T follicular helper cell (primary cell): ENCODE measurements around the gene GTPBP4.
"Not testable (repeated sequence)": the region's sequence is repeated elsewhere in the genome, so short reads cannot be mapped to it uniquely, and the experiment has no call there.

ENCODE experiments used
- DNase-seq: peaks from one replicate; pipeline ENCODE4 v3.0.0-alpha.2; 2020; ENCODE audit warnings: low read depth

Gene GTPBP4

DNA sequence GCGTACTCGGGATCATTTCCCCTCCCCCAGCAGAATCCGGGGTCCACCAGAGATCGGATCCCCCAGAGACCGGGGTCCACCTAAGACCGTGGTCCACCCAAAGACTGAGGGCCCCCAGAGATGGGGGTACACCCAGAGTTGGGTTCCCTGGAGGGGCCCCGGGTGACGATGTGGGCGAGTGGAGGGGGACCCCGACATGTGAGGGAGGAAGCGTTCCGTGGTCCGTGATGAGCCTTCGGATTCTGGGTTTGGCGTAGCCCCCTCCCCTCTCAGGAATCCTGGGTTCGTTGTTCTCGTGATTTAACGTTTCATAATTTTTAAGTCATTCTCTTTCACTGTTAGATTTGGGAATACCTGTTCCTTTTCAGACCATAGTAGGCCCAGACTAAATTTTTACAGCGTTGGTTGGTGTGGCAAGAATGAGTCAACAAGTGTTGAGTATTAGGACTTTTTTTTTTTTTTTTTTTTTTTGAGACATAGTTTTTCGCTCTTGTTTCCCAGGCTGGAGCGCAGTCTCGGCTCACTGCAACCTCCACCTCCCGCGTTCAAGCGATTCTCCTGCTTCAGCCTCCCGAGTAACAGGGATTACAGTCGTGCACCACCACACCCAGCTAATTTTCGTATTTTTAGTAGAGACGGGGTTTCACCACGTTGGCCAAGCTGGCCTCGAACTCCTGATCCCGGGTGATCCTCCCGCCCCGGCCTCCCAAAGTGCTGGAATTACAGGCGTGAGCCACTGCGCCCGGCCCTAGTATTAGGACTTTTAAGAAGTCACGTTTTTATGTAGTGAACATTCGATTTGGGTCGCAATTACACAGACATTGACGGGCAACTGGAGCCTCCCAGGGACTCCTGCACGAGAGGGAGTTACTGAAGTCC, 672 bp downstream of the GTPBP4 start:
- no peak for DNase-seq

DNA sequence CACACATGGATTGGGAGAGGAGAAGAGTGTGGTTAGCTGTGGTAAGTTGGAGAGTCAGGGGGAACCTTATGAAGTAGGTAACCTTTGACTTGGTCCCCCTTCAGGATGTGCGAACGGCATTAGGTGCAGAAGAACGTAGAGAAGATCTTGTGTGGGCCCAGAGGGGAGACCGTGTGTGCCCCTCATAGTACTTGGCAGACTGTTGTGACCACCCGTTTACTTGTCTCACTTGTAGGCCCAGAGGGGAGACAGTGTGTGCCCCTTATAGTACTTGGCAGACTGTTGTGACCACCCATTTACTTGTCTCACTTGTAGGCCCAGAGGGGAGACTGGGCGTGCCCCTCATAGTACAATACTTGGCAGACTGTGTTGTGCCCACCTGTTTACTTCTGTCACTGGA, 2.6 kb downstream of the GTPBP4 start:
- DNase-seq: no peak

DNA sequence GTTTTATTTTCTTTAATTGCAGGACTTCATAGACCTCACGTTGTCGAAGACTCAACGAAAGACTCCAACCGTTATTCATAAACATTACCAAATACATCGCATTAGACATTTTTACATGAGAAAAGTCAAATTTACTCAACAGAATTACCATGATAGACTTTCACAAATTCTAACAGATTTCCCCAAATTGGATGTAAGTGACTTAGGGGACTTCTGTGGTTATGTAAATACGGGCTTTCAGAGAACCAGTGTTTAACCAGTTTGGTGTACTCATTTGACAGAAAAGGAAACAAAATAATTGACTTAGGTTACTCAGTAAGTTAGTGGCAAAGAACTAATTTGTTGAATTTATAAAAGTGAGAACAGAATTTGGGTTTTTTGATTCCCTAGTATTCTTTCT, 4.2 kb downstream of the GTPBP4 start:
- no peak for DNase-seq

DNA sequence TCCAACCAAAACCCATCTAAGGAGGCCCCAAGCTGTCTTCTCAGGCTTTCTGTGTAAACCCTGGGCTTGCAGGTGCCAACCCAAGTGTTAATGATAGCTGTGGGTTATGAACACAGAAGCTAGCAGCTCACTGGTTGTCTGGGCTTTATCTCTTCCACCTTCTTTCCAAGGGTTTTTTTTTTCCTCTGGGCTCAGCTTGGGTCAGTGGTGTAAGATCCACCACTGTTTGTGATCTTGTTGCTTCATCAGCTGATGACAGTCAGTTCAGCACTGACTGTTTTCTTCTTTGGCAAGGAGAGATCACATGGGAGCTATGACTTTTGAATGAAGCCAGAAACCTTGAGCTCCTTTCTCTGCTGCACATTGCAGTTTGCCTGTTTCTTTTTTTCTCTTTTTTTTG, 4.6 kb downstream of the GTPBP4 start:
- DNase-seq: no peak

DNA sequence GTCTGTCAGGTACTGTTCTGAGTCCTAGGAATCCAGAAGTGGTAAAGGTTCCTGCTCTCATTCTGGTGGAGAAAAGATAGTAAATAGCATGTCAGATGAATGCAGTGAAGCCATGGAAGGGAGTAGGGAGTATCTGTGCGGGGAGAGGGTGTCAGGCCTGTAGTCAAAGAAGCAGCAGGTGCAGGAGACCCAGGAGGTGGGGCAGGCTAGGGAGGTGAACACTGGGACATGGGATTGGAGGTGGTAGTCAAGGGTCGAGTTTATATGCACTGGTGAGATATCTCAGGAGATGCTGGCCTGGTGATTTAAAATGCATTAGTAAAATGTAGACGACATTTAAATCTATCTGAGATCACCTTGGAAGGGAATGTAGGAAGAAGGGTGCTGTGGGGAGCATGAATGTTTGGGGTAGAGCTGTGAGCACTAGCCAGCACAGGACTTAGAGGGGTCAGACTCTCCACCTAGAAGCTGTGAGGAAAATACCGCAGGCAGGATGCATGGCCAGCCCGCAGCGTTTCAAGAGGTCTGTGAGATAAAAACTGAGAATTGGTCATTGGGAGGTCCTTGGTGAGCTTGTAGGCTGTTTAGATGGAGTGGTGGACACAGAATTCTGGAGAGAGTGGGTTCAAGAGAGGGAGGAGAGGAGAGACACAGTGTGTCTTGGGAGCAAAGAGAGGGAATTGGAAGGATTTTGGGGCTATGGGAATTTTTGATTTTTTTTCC, 6.8 kb downstream of the GTPBP4 start:
- no peak for DNase-seq

DNA sequence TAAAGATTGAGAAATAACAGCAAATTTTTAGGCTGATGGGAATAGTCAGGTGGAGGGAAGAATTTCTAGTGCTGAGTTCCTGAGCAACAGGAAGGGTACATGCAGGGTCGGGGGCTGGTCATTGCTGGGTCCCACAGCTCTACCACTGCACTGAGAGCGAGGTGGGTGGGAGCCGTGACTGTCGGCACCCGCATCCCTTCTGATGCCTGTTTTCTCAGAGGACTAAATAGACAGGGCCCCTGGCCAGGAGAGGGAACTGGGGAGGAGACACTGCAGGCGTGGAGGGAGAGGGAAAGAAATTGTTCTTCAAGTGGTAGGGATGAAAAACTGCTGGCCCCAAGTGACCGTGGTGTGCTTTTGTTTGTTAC, 7.3 kb downstream of the GTPBP4 start:
- no peak for DNase-seq

DNA sequence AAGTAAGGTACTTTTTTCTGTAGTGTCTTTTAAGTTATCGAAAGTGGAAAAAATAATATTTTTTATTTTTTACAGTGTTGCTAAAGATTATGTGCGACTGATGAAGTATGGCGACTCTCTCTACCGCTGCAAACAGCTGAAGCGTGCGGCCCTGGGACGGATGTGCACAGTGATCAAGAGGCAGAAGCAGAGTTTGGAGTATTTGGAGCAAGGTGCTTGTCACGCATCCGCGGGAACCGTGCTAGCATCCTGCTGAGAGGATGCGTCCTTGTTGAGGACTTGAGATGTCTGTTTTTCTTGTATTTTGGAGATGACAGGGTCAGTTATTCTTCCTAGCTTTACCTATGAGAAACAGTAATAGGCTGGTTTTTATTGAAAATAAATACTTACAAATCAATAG, 7.8 kb downstream of the GTPBP4 start:
- no peak for DNase-seq

DNA sequence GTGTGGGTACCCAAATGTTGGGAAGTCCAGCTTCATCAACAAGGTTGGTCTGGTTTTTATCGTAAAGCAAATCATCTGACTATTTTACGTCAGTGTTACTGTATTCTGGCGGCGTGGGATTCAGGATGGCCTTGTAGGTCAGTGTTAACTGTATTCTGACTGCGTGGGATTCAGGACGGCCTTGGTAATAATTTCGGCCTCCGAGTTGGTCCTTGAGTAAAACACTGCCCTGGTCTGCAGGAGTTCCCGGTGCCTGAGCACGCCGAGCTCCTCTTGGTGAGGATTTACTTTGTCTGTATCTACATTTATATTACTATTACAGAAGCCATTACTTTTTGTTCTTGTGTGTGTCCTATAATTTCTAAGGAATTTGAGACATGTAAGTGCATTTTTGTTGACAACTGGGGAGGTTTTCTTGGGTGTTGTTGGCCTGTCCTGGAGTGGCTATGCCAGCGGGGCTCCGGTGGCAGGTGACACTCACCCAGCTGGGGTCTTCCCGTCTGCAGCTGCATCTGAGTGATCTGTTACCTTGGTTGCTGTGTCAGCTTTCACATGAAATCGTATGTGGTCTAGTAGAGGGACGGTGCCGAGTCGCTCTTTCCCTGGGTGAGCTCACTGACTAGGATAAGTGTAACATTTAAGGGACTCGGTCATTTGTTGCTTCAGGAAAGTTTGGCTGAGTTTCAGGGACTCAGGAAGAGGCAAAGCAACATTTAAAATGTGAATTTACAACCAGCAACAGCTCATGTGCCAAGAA, 9.2 kb downstream of the GTPBP4 start:
- DNase-seq: no peak

DNA sequence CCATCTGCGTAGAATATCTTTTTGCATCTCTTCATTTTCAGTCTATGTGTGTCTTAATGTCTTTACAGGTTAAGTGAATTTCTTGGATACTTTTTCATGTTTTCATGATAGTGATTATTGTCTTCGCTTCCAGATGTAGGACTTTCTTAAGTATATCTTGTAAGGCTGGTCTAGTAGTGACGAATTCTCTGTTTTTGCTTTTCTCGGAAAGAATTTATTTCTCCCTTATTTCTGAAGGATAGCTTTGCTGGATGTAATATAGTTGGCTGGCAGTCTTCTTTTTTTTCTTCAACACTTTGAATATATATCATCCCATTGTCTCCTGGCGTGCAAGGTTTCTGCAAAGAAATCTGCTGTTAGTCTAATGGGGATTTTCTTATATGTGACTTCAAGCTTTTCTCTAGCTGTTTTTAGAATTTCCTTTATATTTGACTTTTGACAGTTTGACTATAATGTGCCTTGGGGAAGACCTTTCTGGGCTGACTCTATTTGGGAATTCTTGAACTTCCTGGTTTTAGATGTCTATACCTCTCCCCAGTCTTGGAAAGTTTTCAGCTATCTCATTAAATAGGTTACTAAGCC, 14.3 kb downstream of the GTPBP4 start:
- no peak for DNase-seq

DNA sequence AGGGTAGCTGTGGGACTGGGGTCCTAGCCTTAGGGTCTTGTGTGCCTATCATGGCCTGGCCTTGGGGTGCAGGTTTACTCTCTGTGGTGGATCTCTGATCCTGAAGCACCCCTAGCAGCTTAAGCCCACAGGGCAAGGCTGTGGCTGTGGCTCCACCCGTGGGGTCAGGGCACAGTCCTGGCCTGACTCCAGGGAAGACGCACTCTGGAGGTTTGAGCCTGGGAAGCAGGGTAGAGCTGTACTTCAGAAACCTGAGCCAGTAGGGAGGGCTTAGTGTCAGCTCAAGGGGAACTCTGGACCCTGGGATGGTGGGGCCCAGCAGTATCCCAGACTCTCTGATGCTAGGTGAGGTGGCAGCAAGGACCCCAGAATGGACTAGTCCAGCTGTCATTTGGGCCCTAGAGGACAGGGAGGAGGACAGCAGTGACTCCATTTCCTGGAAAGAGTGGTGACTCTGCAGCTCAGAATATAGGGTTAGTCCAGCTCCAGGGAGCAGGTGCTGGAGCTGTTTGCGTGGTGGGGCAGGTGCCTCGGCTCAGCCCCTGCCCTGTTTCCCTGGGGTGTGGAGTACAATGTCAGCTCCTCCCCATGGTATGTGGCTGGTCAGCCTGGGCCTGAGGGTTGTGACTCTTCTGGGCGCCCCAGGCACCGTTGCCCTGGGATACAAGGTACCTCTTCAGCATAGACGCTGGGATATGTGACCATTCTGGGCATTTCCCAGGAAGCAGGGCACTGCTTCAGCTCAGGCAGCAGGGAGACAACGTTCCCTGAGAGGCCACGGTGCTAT, 15.8 kb downstream of the GTPBP4 start:
- DNase-seq: no peak

DNA sequence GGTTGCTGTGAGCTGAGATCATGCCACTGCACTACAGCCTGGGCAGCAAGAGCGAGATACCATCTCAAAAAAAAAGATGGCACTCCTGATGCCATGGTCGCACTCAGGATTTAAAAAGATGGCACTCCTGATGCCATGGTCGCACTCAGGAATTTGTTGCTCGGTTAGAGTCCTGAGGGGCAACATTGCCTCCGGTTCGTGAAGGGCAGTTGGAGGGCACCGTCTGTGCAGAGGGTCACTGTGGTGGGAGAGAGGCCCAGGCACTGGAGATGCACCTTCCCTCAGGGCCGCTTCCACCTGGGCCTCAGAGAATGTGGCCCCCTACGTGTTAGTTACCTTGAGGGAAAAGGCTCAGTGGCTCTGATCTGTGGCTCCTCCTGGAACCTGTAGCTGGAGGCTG, 18.3 kb downstream of the GTPBP4 start:
- no peak for DNase-seq

DNA sequence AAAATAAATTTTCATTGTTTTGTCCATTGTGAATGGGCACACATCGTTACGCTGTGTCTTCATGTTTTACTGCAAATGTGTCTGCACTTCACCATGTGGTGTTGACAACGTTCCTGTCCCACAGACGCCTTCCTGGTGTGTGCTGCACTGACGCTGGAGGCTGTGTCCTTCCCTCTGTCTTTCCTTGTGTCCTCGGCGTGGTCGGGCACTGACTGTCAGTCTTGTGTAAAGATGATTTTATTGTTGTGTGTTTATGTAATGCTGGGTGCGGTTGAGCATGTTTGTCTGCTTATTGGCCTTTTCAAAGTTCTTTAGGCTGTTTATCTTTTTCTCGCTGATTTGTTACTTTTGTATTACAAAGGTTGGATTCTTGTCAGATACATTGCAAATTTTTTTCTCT, 19.3 kb downstream of the GTPBP4 start:
- no peak for DNase-seq

DNA sequence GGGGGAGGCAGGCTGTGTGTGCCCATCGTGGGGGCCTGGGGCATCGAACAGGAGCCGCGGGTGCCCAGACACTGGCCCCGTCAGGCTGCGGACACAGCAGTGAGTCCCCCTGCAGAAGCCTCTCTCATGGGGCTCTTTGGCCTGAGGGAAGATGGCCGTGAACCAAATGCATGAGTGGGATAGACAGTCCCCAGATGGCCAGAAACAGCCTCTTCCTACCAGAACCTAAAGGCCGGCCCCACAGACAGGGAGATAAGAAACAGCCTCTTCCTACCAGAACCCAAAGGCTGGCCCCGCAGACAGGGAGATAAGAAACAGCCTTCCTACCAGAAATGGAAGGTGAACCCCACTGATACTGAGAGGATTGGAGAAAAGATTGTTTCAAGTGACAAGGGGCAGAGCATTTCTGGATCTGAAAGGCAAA, 20.8 kb downstream of the GTPBP4 start:
- DNase-seq: no peak

DNA sequence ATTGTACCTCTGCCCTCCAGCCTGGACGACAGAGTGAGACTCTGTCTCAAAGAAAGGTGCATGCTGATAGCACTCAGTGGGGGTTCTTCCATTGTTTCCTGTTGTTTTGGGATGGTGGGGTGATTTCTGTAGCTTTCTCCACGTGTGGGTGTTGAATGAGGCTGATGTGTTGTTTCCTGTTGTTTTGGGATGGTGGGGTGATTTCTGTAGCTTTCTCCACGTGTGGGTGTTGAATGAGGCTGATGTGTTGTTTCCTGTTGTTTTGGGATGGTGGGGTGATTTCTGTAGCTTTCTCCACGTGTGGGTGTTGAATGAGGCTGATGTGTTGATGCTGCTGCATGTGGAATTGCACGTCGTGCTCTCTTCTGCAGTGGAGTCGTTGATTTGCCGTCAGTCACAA, 21.7 kb downstream of the GTPBP4 start:
- DNase-seq: not testable (repeated sequence)

DNA sequence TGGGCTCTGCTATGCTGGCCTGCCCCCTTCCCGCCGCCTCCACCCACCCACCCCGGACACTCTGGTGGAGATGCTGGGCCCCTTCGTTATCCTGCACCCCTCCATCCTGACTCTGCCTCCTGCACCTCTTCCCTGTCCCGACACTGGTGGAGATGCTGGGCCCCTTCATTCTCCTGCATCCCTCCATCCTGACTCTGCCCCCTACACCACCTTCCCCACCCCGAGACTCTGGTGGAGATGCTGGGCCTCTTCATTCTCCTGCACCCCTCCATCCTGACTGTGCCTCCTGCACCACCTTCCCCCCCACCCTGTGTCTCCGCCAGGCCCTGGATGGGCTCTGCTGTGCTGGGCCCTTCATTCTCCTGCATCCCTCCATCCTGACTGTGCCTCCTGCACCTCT, 22.5 kb downstream of the GTPBP4 start:
- no peak for DNase-seq

DNA sequence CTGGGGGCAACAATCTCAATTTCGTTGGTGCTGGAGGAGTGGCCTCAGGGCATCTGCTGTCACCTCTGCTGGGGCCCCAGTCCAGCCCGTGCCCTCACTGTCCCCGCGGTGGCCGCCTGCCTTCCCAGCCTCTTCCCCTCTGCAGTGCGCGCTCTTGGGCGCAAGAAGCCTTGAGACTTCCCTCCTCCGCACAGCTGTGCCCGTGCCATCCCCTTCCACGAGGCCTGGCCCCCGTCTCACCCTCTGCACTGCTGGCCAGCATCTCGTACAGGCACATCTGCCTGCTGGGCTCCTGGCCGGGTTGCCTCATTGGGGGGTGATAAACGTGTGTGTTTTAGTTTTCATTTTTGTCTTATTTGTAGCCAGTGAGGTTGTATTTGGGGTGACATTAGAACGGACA, 23.5 kb downstream of the GTPBP4 start:
- DNase-seq: no peak

DNA sequence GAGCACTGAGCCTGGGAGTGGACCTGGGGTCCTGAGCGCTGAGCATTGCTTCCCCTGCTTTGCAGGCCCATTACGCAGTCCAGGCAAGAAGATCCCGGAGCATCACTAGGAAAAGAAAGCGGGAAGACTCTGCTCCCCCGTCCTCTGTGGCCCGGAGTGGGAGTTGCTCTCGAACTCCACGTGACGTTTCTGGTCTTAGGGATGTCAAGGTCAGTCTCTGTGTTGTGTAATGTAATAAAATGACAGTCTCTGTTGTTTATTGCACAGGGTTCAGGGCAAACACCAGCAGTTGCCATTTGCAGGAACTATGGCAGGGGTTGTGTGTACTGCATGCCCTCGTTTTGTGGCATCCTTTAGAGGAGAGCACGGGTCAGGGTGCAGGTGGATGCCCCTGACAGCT, 27.5 kb downstream of the GTPBP4 start:
- no peak for DNase-seq

DNA sequence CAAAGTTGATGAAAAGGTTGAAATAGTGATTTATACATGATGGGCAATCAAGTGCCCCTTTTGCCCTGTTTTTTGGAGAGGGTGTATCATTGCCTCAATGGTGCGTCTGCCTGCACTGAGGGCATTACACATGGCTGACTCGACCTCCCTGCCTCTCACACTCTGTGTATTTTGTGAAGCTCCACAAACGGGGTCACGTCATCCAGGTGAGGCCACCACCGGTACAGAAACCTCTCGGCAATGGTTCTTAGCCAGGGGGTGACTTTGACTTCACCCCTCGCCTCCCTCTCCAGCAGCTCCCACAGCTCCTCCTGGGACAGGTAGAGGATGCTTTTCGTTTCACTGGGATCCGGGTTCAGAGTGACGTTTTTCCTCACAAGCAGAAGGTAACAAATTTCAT, 31.1 kb downstream of the GTPBP4 start:
- DNase-seq: no peak

DNA sequence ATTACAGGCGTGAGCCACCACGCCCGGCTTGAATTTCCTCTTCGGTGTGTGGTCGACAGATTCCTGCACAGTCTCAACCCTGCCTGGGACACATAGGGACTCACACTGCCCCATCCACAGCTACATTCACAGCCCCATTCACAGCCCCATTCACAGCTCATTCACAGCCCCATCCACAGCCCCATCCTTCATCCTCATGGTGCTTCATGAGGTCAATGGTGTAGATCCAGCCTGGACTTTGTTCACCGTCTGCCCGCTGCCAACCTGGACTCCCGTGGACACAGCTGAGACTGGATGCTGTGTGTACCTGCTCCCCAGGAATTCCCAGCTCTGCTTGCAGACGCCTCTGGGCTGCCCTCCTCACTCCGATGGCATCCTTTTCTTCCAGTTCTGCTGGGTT, 32.2 kb downstream of the GTPBP4 start:
- no peak for DNase-seq

DNA sequence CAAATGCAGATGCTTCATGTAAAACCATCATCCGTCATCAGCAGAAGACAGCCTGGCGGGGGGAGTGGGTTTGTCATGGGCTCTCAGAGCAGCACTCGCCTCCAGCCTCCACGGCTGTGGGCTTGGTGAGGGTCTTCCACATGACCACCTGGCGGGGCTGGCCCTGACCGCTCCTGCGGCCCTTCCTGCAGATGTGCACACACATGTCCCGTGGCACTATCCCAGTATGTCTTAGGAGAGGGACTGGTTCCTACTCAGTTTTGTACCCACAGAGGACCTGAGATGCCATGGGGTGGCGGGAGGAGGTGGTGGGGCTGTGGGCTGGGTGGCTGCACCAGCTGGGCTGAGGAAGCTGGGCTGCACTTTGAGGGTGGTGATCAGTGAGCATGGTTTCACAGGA, 32.7 kb downstream of the GTPBP4 start:
- DNase-seq: no peak

DNA sequence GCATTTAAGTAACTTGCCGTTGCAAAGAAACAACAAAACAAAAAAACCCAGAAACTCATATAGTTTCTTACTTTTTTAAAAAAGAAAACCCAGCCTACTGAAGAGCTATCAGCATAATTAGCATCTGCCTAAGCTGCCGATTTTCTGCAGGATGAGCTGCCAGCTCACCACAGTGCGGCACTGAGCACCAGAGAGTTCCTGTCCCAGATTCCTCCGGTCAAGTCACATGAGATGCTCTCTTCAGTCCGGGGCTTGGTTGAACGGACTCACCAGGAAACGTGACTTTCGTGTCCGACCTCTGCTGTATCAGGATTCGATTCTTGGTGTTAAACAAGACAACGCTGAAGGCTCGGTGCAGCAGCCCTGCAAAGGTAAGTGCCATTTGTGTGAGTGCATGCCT, 34.2 kb downstream of the GTPBP4 start:
- no peak for DNase-seq

DNA sequence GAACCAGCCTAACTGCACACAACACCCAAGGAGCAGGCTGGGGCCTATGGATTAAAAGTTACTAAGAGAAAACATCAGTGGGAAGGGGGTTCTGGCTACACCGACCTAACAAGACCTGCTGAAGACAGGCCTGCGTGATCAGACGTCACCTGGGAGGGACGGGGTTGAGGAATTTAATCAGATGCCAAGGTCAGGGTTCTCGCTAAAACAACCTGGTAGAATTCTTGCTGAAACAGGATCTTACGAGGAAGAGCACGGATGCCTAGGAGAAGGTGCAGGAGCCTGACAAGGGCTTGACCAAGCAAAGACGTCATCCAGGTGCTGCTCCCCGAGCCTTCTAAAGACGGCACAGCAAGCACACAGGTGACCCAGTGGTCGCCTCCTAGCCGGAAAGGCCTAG, 35.9 kb downstream of the GTPBP4 start:
- DNase-seq: no peak
